Measurements from ENCODE around the gene NOS2.
"Not testable (repeated sequence)": the region's sequence is repeated elsewhere in the genome, so short reads cannot be mapped to it uniquely, and the experiment has no call there.

NOS2 gene

DNA sequence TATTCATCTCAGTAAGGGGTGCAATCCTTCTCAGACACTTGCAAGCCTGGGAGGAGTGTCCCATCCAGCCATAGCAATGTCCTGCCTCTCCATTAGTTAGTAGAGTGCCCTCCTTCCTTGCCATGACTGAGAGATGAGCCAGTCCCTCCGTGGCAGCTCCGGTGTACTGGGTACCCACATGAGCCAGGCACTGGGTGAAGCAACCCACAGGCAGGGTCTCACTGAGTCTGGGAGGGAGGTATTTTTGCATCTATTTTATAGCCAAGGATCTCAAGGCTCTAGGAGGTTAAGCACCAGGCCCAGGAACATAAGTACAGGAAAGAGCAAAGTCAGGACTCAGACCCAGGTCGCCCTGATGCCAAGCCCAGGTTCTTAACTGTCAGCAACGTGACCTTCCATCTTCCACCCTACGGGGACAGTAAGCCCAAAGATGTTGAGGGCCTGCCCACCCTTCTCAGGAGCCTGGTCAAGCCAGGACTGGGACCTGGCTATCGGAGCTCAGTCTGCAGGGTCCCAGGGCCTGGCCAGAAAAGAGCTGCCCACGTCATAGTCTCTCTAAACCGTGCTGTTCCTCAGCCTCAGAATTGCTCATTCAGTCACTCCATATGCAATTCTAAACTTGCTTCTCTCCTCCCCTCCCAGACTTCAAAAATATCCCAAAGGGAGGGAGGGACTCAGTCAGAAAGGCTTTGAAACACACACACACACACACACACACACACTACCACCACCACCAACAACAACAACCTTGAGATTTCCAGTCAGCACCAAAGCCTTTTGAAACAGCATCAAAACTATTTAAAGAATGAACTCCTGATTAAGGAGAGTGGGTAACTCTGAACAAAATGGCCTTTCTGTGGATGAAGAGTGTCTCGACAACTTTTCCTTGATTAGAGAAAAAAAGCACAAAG lies 16.6 kb downstream of the NOS2 start:
- DNase-seq, result no peak

DNA sequence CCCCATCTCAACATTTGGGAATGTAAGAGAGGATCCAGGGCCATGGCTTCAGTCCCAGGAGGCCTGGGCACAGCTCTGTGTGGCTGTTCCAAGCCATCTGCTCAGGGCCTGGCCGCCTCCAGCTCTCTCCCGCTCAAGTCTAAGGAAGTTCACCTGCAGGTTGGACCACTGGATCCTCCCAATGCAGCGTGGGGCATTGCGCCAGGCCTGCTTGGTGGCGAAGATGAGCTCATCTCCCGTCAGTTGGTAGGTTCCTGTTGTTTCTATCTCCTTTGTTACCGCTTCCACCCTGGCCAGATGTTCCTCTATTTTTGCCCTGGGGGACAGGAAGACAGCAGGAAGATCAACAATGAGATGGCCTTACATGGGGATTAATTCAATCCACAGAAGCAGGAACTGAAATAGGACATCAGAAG lies 17.5 kb downstream of the NOS2 start:
- no peak for DNase-seq

DNA sequence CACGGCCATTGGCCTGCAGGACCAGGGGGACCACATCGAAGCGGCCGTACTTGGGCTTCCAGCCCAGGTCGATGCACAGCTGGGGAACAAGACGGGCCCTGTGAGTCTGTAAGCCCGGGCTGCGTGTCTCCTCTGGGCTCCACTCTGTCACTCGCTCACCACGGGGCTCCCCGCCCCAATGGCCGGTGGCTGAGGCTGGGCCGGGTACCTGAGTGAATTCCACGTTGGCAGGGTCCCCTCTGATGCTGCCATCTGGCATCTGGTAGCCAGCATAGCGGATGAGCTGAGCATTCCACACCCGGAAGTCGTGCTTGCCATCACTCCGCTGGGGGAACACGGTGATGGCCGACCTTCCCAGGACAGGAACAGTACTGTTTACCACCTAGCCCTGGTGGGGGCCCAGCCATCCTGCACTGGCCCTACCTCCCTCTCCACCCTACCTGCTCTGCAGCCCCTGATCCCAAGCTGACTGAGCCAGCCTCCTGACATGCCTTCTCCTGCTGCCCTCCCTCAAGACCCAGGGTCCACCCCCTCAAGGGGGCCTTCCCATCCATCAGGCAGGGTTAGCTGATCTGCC lies 19.4 kb downstream of the NOS2 start:
- DNase-seq, result no peak

DNA sequence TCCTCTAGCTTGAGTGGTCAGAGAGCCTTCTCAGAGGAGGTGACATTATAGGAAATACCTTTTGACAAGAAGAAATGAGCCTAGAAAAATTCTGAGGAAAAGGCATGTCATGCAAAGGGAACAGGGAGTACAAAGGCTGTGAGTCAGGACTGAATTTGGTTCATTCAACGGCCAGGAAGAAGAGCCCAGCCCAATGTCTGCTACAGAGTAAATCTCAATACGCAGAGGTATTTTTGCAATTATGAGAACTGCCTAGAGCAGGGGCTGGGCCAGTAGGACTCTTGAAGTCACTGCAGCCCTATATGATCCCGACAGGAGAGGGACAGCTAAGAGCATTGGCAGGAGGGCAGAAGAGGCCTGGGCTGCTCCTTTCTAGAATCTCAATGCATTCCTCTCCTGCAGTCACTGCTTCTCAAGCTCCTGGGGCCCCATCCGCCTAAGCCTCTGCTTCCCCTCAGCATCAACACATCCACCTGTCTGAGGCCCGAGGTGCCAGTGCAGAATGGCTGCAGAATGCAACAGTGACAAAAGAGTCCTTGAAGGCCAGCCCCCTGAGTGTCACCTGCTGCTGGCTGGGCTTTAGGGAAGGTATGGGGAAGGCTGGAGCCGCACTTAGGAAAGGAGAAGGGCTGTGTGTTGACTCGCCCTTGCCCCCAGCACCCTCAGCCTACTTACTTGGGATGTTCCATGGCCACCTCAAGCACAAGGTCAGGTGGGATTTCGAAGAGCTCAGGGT lies 20.1 kb downstream of the NOS2 start:
- DNase-seq, result no peak

DNA sequence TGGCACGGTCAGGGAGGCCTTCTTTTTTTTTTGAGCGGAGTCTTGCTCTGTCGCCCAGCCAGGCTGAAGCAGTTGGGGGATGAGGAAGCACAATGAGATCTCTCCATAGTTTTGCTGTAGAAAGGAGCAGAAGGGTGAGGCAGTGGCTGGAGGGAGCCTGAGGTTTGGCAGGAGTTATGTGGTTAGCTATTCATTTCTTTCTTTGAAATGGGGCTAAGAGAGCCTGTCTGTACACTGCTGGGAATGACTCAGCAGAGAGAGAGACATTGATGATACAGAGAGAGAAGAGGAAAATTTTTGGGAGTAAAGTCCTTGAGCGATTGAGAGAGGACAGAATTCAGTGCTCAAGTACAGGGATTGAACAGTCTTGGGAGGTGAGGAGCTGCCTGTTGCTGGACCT lies 22.1 kb downstream of the NOS2 start:
- no peak for DNase-seq

DNA sequence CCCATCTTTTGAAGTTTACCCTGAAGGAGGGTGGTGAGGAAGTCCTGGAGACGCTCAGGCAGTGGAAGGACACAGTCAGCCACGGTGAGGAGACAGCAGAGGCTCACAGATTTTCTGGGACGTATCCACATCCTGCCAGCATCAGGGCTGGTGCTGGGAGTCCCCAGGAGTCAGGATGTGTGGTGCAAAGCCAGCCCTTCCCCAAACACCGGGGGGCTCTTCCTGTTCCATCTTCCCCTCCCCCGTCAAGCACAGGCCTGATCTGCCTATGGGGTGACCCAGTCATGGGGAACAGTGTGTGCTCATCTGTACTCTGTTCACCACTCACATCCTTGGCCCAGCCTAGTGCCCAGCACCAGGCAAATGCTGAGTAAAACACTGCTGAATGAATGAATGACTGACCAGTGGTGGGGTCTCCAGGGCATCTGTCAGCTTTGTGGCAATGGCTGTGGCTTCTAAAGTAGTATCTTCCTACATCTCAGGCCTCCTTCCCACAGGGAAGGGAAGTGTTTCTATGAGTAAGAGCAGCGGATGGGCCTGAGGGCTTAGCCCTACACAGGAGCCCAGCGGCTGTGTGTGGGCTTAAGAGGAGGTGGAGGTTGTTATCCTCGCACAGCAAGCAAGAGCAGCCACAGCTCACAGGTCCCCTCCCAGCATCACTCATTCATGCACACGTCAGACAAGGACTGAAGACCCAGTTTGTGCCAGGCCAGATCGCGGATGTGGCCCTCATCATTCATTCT lies 23.3 kb downstream of the NOS2 start:
- DNase-seq, result no peak

DNA sequence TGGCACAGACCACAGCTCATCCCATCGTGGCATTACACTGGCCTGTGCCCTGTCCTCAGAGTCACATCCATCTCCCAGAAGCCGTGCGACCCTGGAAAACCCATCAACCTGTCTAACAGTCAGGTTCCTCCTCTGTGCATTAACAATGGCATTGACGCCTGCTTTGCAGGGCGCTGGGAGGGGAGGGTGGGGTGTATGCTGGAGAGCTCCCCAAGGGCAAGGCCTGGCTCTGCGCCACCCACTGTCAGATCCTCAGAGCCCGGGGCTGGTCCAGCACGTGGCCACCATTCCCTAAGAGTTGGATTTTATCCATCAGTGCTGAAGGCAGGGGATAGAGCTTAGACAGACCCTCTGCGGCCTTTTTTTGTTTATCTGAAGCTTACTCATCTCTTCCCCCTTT lies 28.7 kb downstream of the NOS2 start:
- DNase-seq, result no peak

DNA sequence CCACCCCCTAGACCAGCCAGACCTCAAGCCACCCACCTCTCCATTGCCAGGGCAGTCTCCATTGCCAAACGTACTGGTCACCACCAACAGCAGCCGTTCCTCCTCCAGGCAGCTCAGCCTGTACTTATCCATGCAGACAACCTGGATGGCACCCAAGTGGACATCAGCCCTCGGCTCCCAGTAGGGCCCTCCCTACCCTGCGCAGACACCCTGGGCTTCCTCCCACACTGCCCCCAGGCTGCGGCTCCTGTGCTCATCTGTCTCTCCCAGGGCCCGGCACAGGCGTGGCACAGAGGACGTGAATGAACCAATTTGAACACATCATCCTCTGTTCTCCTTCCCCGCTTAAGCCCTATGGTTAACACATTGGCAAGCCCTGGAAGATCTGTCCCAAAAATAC lies 29.5 kb downstream of the NOS2 start:
- DNase-seq, result no peak

DNA sequence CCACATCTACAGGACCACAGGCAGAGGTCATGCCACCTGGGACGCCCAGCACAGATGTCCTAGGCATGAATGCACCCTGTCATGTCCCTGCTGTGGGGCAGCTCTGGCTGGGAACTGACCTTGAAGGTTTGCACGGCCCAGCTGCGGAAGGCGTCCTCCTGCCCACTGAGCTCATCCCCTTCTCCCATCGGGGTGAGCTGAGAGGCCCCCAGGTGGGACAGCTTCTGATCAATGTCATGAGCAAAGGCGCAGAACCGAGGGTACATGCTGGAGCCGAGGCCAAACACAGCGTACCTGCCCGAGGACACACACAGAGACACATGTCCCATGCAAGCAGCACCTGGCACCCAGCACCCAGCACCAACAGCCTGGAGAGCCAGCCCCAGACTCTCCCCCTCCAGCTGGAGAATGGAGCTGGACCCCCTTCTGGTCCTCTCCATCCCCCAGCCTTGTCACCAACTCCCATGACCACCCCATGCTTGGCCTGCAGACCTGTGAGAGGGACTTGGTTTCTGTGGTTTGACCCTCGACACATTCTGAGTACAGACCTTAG lies 31.4 kb downstream of the NOS2 start:
- no peak for DNase-seq

DNA sequence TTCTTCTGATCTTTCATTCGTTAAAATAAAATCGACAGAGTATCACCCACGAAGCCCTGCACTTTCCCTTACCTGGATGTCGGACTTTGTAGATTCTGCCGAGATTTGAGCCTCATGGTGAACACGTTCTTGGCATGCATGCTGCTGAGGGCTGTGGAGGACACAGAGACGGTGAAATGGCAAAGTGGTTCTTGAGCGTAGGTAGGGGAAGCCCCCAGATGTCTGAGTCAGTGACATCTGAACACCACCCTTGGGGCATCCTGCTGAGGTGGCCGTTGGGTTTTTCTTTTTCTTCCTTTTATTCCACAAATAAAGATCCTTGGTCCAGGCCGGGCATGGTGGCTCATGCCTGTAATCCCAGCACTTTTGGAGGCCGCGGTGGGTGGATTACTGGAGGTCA lies 33.9 kb downstream of the NOS2 start:
- no peak for DNase-seq

DNA sequence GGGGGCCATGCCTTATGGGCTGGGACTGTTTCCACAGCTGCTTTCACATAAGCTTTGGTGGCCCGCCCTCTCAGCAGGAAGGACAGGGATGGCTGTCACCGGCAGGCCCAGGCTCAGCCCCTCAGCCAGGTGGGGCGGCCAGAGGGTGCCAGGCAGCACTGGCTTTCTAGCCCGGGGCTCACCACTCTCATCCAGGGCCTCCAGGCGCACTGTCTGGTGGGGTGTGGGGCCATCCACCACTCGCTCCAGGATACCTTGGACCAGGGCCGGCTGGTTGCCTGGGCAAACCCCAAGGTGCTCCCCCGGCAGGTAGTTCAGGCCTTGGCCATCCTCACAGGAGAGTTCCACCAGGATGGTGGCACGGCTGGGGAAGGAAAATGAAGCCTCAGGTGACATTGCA lies 35.0 kb downstream of the NOS2 start:
- no peak for DNase-seq

DNA sequence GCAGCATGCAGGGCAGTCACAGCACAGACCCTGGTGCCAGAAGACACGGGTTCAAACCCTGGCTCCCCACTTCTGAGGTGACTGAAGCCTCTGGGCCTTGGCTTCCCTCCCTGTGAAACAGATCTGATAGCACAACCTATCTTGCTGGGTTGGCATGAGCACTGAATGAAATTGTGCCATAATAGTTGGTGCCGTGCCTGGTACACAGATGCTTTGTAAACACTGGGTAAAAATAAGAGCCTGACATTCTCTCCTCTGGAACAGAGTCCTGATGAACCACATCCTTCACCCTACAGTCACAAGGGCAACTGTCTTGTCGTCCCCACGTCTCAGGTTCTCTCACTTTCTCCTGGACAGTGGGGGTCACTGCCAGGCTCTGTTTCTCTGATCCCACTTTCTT lies 35.7 kb downstream of the NOS2 start:
- DNase-seq, result no peak

DNA sequence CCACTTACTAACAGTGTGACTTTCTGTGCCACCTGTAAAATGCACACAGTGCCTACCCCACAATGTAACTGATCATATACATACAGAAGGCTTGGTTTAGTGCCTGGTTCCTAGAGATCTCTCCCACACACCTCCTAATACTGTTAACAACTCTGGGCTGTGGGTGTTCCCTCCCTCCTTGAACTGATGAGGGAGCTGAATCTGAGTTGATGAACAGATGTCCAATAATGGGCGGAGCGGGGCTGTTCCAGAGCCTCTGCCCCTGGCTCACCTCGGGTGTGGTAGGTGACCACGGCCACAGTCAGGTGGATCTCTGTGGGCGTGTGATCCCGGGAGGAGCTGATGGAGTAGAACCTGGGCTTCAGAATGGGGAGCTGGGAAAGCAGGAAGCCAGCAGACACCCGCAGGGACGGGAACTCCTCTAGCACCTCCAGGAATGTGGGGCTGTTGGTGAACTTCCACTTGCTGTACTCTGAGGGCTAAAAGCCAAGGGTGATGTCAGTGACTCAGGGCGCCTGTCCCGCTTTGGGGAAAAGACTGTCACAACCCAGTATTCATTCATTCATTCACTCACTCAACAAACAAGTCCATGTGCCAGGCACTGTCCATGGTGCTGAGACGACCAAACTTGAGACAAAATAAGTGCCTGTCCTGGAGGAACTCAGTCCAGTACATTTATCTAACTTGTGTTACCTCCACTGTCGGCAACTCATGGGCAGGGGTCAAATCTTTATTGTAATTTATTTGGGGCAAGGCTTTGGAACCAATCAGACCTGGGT lies 37.6 kb downstream of the NOS2 start:
- DNase-seq, result no peak

DNA sequence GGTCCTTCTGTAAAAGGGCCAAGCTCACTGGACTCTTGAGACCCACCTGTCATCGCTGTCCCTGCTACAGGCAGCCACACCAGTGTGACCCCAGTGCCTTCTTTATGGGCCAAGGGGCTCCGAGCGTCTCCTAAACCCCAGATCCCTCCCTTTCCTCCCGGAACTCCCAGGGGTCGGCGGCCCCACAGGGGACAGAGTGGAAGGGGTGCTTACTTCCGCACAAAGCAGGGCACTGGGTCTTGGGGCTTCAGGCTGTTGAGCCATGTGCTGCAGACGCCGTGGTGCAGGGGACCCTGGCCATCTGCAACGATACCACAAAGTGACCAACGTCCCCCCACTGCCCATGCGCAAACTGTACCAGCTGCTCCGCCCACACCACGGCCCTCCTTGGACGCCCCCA lies 39.4 kb downstream of the NOS2 start:
- not testable (repeated sequence) for DNase-seq

DNA sequence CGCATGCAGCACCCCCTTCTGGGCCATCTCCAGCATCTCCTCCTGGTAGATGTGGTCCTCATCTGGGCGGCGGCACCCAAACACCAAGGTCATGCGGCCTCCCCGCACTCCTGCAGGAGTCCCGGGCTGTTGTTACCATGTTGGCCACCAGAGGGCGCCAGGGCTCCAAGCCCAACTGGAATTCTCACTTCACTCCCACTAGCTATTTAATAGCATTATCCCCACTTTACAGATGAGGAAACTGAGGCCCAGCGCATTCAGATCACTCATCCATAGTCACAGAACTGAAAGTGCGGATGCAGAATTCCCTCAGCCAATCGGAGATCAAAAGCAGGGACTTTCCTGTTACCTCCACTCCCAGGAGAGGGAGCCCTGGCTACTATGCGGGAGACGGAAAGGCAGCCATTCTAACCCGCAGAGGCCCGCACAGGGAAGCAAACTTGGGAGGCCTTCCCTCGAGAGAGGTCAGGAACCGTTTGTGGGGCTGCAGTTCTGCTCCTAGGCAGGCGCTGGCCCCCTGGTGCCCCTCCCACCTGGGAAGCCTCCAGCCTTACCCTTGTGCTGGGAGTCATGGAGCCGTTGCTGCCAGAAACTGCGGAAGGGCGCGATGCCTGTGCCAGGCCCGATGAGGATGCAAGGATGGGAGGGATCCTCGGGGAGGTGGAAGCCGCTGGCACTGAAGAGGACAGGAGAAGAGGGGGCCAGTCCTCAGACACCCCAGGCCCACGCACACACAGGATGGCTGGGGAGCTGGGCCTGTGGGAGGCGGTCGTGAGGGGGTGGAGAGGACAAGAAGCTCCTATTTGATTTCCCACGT lies 40.1 kb downstream of the NOS2 start:
- peak; percentile 27 for DNase-seq

DNA sequence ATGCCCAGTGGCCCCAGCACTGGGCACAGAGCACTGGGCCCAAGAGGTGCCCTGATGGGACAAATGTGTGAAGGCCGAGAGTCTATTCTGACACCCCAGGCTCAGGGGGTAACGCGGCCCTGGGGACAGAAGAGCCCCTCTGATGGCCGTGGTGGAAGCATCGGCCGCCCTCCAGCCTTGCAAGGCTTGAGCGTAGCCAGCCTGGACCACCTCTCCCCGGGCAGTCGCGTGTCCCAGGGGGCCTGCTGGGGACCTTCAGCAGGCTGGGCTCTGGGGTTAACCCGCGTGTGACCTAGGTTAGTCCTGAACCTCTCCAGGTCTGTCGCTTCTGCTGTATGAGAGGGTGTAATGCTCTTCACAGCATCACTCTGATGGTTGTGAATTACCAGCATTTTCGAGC lies 40.8 kb downstream of the NOS2 start:
- DNase-seq, result no peak

DNA sequence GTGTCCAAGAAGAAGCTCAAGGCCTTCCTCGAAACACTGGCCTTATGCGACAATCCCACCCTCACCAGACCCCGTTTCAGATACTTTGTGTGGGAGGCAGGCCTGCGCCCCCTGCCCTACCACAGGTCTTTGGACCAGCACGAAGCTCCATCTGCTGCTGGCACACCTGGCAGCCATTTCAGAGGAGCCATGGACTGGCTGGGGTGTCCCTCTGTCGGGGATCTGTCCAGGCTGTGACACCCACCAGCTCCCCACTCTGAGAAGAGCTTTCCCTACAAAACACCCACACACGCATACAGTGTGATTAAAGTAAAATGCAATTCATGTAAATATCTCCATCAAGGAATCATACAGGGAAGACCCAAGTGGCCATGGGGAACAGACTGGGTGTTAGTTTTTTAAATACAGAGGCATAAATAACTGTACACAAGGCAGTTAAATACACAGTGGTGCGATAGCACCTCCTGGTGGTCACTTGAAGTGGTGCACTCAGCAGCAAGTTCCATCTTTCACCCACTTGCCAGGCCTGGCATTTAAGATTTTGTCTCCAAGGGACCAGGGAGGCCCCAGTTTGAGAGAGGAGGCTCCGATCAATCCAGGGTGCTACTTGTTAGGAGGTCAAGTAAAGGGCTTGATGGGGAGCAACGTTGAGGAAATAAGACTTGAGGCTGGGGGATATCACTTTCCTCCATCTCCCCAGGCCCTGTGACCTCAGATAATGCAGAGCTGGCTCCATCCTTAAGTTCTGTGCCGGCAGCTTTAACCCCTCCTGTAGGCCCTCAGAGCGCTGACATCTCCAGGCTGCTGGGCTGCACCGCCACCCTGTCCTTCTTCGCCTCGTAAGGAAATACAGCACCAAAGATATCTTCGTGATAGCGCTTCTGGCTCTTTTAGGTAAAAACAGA lies 43.6 kb downstream of the NOS2 start:
- DNase-seq, result peak; percentile 10

DNA sequence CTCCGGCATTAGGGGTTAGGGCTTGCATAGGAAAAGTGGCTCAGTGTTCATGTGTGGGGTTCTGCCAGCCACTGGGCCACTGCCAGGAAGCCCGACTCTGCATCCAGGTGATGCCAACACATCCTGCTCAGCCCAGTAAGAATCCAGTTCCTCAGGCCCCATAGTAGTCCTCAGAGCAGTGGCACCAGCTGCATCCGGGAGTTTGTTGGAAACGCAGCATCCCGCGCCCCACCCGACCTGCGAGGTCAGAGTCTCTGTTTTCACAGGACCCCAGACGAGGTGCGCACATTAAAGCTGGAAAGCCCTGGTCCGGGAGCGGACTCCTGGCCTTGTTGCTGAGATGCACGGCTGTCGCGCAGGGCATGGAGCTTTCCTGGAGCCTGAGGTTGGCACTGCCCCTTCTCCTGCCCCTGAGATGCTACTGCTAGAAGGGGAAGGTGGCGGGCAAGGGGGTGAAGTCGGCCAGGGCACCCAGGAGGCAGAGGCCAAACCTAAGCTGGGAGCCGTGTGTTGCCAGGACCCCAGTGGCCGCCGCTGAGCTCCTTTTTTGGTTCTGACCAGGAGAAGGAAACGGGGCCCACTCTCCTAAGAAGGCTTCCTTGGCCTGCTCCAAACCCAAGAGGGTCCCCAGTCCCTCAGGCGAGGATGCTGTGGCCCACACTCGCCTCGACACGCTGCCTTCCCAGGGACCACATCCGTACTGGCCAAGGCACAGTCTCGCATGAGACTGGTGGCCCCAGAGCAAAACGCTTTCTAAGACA lies 44.4 kb downstream of the NOS2 start:
- DNase-seq, result no peak

DNA sequence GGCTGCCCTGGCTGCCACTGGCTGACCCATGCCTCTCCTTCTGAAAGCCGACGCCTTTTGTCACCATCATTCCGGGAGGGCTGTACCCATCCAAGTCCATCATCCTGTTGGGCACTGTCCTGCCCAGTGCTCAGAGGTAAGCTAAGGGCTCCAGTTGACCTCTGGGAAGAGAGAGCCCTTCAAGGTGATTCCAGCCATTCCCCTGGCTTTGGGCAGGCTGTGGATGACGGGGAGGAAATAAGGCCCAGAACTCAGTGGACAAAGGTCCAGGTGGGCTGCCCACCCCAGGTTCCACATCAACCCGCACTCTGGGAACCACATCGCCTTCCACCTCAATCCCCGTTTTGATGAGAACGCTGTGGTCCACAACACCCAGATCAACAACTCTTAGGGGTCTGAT lies 45.8 kb downstream of the NOS2 start:
- no peak for DNase-seq

All from NCI-H1105 treated with DMSO at 0.1 percent for 48 hours (cell line).